Progenitor cell of endocrine pancreas (in vitro differentiated cells): ENCODE data around the gene PCLO. TPM values are rescaled to one million over a fixed set of nuclear protein-coding genes. Genes with fewer than 3 reads are reported as not detected.
A peak's percentile ranks its signal among the peaks of the same experiment; 100 is the strongest.

ENCODE experiments used
- DNase-seq: peaks from one replicate; pipeline ENCODE4 v3.0.0; 2021; ENCODE audit warnings: low spot score; ENCODE audit not compliant: unreplicated experiment
- H3K27ac Mint-ChIP-seq: 2 replicates; pipeline ENCODE4 v1.8.0; 2021; ENCODE audit warnings: mild to moderate bottlenecking, moderate library complexity, mixed read lengths
- H3K27me3 Mint-ChIP-seq: 2 replicates; pipeline ENCODE4 v1.8.0; 2021; ENCODE audit warnings: mixed read lengths
- H3K36me3 Mint-ChIP-seq: 2 replicates; pipeline ENCODE4 v1.8.0; 2022; ENCODE audit warnings: mixed read lengths; ENCODE audit not compliant: insufficient read depth
- H3K4me1 Mint-ChIP-seq: 2 replicates; pipeline ENCODE4 v1.8.0; 2021; ENCODE audit warnings: low read depth, mixed read lengths
- H3K4me3 Mint-ChIP-seq: 2 replicates; pipeline ENCODE4 v1.8.0; 2021; ENCODE audit warnings: low read depth, mild to moderate bottlenecking, moderate library complexity, mixed read lengths
- H3K9me3 Mint-ChIP-seq: 2 replicates; pipeline ENCODE4 v1.8.0; 2021; ENCODE audit warnings: low read depth, mixed read lengths
- CTCF ChIP-seq: fragments of 200-600 bp; sonication (generic); IDR thresholded peaks from one replicate; pipeline ENCODE4 v1.5.0; 2021; ENCODE audit warnings: antibody characterized with exemption, mild to moderate bottlenecking; ENCODE audit not compliant: unreplicated experiment
- total RNA-seq: library from RNA; stranded (reverse); gene quantifications from 2 replicates; pipeline ENCODE4 v1.2.1, GENCODE V29; 2021

The PCLO gene
- total RNA-seq, 1 donor from 2014 or later = 11.9 TPM

- no peak overlapping the region for H3K4me3 Mint-ChIP-seq
- TF ChIP-seq CTCF = no peak
- no peaks in the 10 kb centered on the region for H3K36me3 Mint-ChIP-seq
- no peaks in the 10 kb centered on the region for H3K27me3 Mint-ChIP-seq
- H3K4me1 Mint-ChIP-seq = peaks cover 10% of the 10 kb centered on the region
- H3K9me3 Mint-ChIP-seq = no peaks in the 10 kb centered on the region
- no peak for DNase-seq
- H3K27ac Mint-ChIP-seq = no peak overlapping the region
Measured at GRCh38 chr7:82745820-82746219, 416.9 kb downstream of the PCLO start.

- peak overlapping the region; percentile 30 for H3K27ac Mint-ChIP-seq
- no peaks in the 10 kb centered on the region for H3K9me3 Mint-ChIP-seq
- H3K36me3 Mint-ChIP-seq = no peaks in the 10 kb centered on the region
- peaks cover 10% of the 10 kb centered on the region for H3K4me1 Mint-ChIP-seq
- H3K4me3 Mint-ChIP-seq = no peak overlapping the region
- DNase-seq = no peak
- TF ChIP-seq CTCF = no peak
- no peaks in the 10 kb centered on the region for H3K27me3 Mint-ChIP-seq
Measured at GRCh38 chr7:82745117-82745516, 417.6 kb downstream of the PCLO start.

GRCh38 chr7:82742163-82742562, 420.5 kb downstream of the PCLO start:
- Mint-ChIP-seq H3K4me3 (no peak overlapping the region), H3K4me1 (peaks cover 10% of the 10 kb centered on the region), H3K36me3 (no peaks in the 10 kb centered on the region), H3K27me3 (no peaks in the 10 kb centered on the region), H3K9me3 (no peaks in the 10 kb centered on the region), H3K27ac (no peak overlapping the region)
- no peak for DNase-seq
- no peak for TF ChIP-seq CTCF

GRCh38 chr7:82741493-82741892, 421.2 kb downstream of the PCLO start:
- no peaks in the 10 kb centered on the region for H3K9me3 Mint-ChIP-seq
- no peak overlapping the region for H3K27ac Mint-ChIP-seq
- H3K36me3 Mint-ChIP-seq = no peaks in the 10 kb centered on the region
- no peaks in the 10 kb centered on the region for H3K27me3 Mint-ChIP-seq
- no peak for TF ChIP-seq CTCF
- H3K4me3 Mint-ChIP-seq = no peak overlapping the region
- peaks cover 10% of the 10 kb centered on the region for H3K4me1 Mint-ChIP-seq
- no peak for DNase-seq

- Mint-ChIP-seq H3K27me3 (no peaks in the 10 kb centered on the region), H3K4me3 (no peak overlapping the region), H3K9me3 (no peaks in the 10 kb centered on the region), H3K4me1 (peaks cover 9% of the 10 kb centered on the region), H3K27ac (no peak overlapping the region), H3K36me3 (no peaks in the 10 kb centered on the region)
- peak; percentile 37 for DNase-seq
- peak; percentile 83 for TF ChIP-seq CTCF
Measured at GRCh38 chr7:82740246-82740848, 422.3 kb downstream of the PCLO start.
